IPS-15b (cell line): ENCODE results near the gene TSC22D2.
"Not testable (repeated sequence)": the region's sequence is repeated elsewhere in the genome, so short reads cannot be mapped to it uniquely, and the experiment has no call there.

Source experiments
- H3K27me3 ChIP-seq: one replicate; pipeline ENCODE4 v1.6.1; 2013; ENCODE audit warnings: low read length; ENCODE audit not compliant: control insufficient read depth, insufficient read depth
- H3K36me3 ChIP-seq: one replicate; pipeline ENCODE4 v1.6.1; 2013; ENCODE audit warnings: low read length; ENCODE audit not compliant: control insufficient read depth, insufficient read depth
- H3K4me1 ChIP-seq: one replicate; pipeline ENCODE4 v1.6.1; 2013; ENCODE audit warnings: mild to moderate bottlenecking, low read length; ENCODE audit not compliant: control insufficient read depth, insufficient read depth
- H3K4me3 ChIP-seq: one replicate; pipeline ENCODE4 v1.5.1; 2013; ENCODE audit warnings: low read depth, low read length
- H3K9ac ChIP-seq: one replicate; pipeline ENCODE4 v1.6.1; 2013; ENCODE audit warnings: low read depth, mild to moderate bottlenecking, low read length
- H3K9me3 ChIP-seq: one replicate; pipeline ENCODE4 v1.6.1; 2013; ENCODE audit warnings: mild to moderate bottlenecking, low read length; ENCODE audit not compliant: control insufficient read depth, insufficient read depth

The TSC22D2 gene

DNA sequence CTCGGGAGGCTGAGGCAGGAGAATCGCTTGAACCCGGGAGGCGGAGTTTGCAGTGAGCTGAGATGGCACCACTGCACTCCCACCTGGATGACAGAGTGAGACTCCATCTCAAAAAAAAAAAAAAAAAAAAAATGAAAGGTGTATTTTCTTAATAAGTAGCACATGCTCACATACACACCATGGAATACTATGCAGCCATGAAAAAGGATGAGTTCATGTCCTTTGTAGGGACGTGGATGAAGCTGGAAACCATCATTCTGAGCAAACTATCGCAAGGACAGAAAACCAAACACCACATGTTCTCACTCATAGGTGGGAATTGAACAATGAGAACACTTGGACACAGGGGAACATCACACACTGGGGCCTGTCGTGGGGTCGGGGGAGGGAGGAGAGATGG lies 65.1 kb downstream of the TSC22D2 start:
- not testable (repeated sequence) for H3K4me1 ChIP-seq, H3K36me3 ChIP-seq, H3K9ac ChIP-seq, H3K9me3 ChIP-seq, H3K27me3 ChIP-seq, H3K4me3 ChIP-seq

DNA sequence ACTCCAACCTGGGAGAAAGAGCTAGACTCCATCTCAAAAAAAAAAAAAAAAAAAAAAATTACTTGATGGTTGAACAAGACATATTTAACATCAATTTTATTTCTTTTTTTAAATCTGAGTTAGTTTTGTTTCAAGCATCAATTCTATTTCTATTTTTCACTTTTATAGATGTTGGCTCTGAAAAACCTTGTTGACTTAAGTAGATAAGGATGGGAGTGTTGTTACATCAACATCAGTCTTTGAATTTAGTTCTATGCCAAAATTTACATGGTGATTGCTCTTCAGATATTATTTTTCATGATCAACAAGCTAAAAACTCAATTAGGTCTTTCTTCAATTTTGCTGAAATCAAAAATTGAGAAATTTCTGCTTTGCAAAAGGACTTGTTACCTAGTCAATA lies 71.3 kb downstream of the TSC22D2 start:
- Histone ChIP-seq H3K9me3 (no peaks in the 10 kb centered on the region), H3K9ac (no peak overlapping the region), H3K4me3 (no peak overlapping the region), H3K4me1 (no peaks in the 10 kb centered on the region), H3K36me3 (no peaks in the 10 kb centered on the region), H3K27me3 (no peaks in the 10 kb centered on the region)

DNA sequence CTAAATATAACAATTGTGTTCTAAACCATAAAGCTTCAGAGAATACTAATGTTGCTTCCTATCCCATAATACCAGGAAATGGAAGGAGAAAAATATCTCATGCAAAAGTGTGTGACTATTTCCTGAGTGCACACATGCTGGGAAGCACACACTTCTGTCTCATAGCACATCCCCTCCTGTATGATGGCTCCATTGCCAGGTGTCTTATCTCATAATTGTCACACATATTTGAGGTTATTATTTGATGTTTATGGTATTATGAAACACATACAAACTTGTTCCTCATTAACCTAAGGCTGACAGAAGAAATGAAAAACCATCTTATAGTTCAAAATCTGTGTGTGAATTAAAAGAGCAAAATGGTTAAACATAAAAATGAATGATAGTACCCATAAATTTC lies 72.8 kb downstream of the TSC22D2 start:
- Histone ChIP-seq H3K4me1 (no peaks in the 10 kb centered on the region), H3K9ac (no peak overlapping the region), H3K4me3 (no peak overlapping the region), H3K36me3 (no peaks in the 10 kb centered on the region), H3K27me3 (no peaks in the 10 kb centered on the region), H3K9me3 (no peaks in the 10 kb centered on the region)

DNA sequence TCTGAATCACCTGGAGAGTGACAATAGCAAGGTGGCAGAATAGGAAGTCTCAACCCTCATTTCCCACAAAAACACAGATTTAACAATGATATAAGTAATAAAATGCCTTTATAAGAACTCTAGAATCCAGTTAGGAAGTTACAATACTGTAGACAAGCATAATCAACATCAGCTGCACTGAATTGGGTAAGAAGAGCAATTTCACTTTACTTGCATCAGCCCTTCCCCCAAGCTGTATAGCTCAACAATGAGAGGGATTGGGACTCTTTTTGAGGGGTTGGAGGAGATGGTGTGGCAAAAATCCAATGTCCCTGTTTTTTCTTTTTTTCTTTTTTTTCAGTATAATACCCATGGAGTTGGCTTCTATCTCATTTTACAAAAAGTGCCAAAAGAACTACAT lies 75.1 kb downstream of the TSC22D2 start:
- Histone ChIP-seq H3K4me1 (no peaks in the 10 kb centered on the region), H3K9me3 (no peaks in the 10 kb centered on the region), H3K27me3 (no peaks in the 10 kb centered on the region), H3K36me3 (no peaks in the 10 kb centered on the region), H3K4me3 (no peak overlapping the region), H3K9ac (no peak overlapping the region)

DNA sequence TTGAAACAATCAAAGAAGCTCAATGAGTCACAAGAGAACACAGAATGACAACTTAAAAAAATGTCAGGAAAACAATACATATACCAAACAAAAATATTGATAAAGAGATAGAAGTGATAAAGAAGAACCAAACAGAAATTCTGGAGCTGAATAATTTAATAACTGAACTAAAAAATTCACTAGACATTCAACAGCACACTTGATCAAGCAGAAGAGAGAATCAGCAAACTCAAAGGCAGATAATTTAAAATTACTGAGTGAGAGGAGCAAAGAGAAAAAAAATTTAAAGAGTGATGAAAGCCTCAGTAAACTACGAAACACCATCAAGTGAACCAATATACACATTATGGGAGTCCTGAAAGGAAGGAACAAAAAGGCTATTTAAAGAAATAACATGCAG lies 76.3 kb downstream of the TSC22D2 start:
- no peaks in the 10 kb centered on the region for H3K36me3 ChIP-seq

DNA sequence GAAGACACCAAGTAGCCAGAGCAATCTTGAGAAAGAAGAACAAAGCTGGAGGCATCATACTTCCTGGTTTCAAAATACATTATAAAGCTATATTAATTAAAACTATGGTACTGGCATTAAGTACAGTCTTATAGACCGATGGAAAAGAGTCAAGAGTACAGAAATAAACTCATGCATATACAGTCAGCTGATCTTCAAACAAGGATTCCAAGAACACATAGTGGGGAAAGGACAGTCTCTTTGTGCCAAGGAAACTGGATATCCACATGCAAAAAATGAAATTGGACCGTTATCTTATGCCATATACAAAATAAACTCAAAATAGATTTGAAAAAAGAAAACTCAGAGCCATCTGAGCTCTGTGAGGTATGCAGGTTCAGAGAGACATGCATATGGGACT lies 80.8 kb downstream of the TSC22D2 start:
- H3K9ac ChIP-seq, result no peak overlapping the region
- H3K4me1 ChIP-seq, result no peaks in the 10 kb centered on the region
- H3K36me3 ChIP-seq, result no peaks in the 10 kb centered on the region
- no peaks in the 10 kb centered on the region for H3K9me3 ChIP-seq
- H3K4me3 ChIP-seq, result no peak overlapping the region
- no peaks in the 10 kb centered on the region for H3K27me3 ChIP-seq

More for the DNA sequence above, 76.3 kb downstream of the TSC22D2 start:
- H3K4me1 ChIP-seq, result no peaks in the 10 kb centered on the region
- no peak overlapping the region for H3K9ac ChIP-seq
- H3K9me3 ChIP-seq, result no peaks in the 10 kb centered on the region
- H3K27me3 ChIP-seq, result no peaks in the 10 kb centered on the region
- no peak overlapping the region for H3K4me3 ChIP-seq

DNA sequence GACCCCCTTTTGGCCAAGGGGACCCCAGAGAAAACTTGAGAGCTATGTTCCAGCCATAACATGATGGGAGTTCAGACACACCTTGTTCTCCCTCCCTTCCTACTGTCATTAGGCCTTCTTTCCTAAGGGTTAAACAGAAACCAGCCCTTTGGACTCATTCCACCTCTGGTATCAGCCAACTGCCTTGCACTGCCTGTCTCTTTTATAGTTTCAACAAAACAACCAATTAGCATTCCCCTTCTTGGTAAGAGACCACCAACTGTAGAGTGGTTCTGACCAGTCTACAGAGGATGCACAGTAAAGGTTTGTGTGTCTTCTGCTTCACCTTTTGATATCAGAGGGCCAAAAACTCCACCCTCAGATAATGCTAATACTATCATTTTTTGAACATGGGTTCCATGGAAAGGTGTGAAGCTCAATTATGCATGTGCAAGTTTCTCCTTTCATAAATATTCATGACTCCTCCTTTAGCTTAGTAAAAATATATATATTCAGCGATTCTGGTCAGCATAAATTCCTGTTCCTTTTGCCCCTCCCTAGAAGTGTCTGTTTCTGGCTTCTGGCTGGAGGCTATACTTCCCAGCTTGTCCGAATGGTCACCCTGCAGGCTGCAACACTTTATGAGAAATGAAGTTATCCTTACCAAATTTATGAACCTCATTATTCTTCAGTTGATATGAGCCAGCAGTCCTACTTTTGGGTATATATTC lies 82.3 kb downstream of the TSC22D2 start:
- H3K9ac ChIP-seq, result no peak overlapping the region
- H3K4me1 ChIP-seq, result no peaks in the 10 kb centered on the region
- H3K27me3 ChIP-seq, result no peaks in the 10 kb centered on the region
- H3K9me3 ChIP-seq, result no peaks in the 10 kb centered on the region
- no peak overlapping the region for H3K4me3 ChIP-seq
- no peaks in the 10 kb centered on the region for H3K36me3 ChIP-seq

DNA sequence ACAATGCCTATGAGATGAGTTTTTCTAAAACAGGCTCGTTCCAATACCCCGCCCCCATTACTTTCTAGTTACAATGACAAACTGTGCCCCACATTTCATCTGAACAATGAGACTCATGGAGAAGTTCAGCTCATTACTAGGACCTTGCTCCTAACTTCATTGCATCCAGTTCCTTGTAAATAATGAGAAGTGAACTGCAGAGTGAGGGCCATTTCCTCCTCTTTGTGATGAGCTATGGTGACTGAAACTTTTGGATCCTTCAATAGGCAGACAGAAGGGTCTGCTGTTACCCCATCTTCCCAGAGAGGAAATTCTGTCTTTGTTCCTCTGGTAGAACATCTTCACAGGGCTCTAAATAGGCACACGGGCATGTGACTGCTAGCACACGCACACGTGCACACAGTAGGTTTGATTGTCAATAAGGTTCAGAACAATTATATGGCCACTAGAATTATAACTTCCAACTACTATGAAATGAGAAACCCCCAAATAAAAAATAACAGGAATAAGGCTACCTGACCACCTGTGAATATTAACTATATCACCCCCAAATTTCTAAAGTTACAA lies 86.4 kb downstream of the TSC22D2 start:
- no peak overlapping the region for H3K9ac ChIP-seq
- H3K4me3 ChIP-seq, result no peak overlapping the region
- no peaks in the 10 kb centered on the region for H3K27me3 ChIP-seq
- no peaks in the 10 kb centered on the region for H3K4me1 ChIP-seq
- H3K9me3 ChIP-seq, result no peaks in the 10 kb centered on the region
- no peaks in the 10 kb centered on the region for H3K36me3 ChIP-seq

DNA sequence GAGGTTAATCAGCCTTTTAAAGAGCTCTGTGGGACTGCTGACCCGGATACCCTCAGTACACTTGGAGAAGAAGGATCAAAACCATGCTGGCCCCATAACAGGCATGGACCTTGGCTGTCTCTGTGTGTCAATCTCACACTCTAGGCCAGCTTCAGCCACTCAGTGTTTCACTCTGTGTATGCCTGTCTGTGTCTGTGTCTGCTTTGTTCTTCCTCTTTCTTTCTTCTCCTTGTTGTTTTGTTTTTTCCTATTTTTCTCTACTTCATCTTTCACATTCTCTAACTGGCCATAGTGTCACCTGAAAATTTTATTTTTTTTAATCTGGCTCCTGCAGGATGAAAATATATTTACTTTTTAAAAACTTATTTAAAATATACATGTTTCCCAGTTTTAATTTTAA lies 87.1 kb downstream of the TSC22D2 start:
- Histone ChIP-seq H3K27me3 (no peaks in the 10 kb centered on the region), H3K36me3 (no peaks in the 10 kb centered on the region), H3K4me3 (no peak overlapping the region), H3K9ac (no peak overlapping the region), H3K9me3 (no peaks in the 10 kb centered on the region), H3K4me1 (no peaks in the 10 kb centered on the region)

DNA sequence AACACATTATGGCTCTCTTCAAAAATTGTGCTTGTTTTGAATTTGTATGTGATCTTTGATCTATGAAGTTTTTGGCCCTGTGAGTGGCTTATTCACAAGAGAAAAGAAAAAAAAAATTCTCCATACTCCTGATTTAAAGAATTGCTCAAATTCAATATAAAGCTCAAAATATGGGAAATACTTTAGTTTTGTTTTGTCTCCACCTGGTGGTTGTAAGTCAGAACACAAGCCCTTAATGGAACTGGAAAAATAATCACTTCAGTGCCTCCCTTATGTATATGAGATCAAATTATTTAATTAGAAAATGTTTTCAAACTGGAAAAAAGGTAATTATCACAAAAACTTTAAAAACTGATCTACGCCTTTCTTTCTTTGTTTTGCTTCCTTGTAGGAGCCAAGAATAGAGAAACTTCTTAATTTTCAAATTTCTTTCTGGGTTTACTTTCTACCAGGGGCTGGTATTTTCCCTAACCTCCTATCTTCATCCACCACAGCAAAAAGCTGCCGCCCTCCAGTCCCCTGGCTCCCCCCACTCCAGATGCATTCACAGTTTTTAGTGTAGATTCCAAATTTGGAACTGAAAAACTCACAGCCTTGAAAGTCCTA lies 87.6 kb downstream of the TSC22D2 start:
- H3K4me1 ChIP-seq, result no peaks in the 10 kb centered on the region
- peaks cover 2% of the 10 kb centered on the region for H3K9me3 ChIP-seq
- H3K9ac ChIP-seq, result no peak overlapping the region
- no peaks in the 10 kb centered on the region for H3K36me3 ChIP-seq
- H3K27me3 ChIP-seq, result no peaks in the 10 kb centered on the region
- no peak overlapping the region for H3K4me3 ChIP-seq

DNA sequence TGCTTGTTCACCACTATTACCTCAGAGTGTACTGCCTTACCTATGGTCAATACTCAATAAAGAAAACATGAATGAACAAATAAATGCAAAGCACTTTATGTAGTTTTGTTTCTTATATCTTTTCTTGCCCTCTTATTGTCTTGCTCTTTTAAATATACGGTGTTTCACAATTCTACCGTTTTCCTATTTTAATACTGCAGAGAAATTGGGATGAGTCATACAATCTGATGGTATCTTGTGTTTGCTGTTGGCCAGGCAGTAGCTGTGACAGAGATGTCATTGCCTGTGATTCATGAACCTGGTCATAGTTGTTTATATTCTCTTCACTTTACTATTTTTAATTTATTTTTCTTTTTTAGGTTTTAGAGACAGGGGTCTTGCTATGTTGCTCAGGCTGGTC lies 89.9 kb downstream of the TSC22D2 start:
- Histone ChIP-seq H3K27me3 (no peaks in the 10 kb centered on the region), H3K4me3 (no peak overlapping the region), H3K4me1 (no peaks in the 10 kb centered on the region), H3K9me3 (peaks cover 10% of the 10 kb centered on the region), H3K36me3 (no peaks in the 10 kb centered on the region), H3K9ac (no peak overlapping the region)

DNA sequence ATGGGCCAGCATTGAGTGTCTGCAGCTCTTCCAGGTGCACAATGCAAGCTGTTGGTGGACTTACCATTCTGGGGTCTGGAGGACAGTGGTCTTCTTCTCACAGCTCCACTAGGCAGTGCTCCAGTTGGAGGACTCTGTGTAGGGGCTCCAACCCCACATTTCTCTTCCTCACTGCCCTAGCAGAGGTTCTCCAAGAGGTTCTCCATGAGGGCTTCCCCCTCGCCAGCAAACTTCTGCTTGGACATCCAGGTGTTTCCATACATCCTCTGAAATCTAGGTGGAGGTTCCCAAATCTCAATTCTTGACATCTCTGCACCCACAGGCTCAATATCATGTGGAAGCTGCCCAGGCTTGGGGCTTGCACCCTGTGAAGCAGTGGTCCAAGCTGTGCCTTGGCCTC lies 92.9 kb downstream of the TSC22D2 start:
- not testable (repeated sequence) for H3K27me3 ChIP-seq, H3K4me3 ChIP-seq, H3K9ac ChIP-seq, H3K4me1 ChIP-seq, H3K36me3 ChIP-seq
- peaks cover 10% of the 10 kb centered on the region for H3K9me3 ChIP-seq
